OCI-LY1 (cell line): Measurements from ENCODE around the gene TRIM14.

Source experiments
- H2AFZ ChIP-seq: fragments of 200-600 bp; sonication (generic), shearing (Covaris generic); 2 replicates; pipeline ENCODE4 v1.6.0; 2014; ENCODE audit warnings: antibody characterized with exemption, mild to moderate bottlenecking, low read length
- H3F3A ChIP-seq: fragments of 200-600 bp; sonication (generic), shearing (Covaris generic); 2 replicates; pipeline ENCODE4 v1.6.0; 2014; ENCODE audit warnings: mild to moderate bottlenecking, antibody characterized with exemption, low read length, moderate library complexity; ENCODE audit not compliant: insufficient read depth
- H3K27ac ChIP-seq: fragments of 200-600 bp; sonication (generic); 2 replicates; pipeline ENCODE4 v1.5.1; 2014; ENCODE audit warnings: low read length, mixed run types, mild to moderate bottlenecking, low read depth; ENCODE audit not compliant: poor library complexity, severe bottlenecking
- H3K27me3 ChIP-seq: fragments of 200-600 bp; sonication (generic); 2 replicates; pipeline ENCODE4 v1.6.0; 2014; ENCODE audit warnings: antibody characterized with exemption, mild to moderate bottlenecking, low read length, moderate library complexity; ENCODE audit not compliant: insufficient read depth
- H3K36me3 ChIP-seq: fragments of 200-600 bp; sonication (generic); 2 replicates; pipeline ENCODE4 v1.6.1; 2014; ENCODE audit warnings: mild to moderate bottlenecking, antibody characterized with exemption, low read length, moderate library complexity, mixed read lengths; ENCODE audit not compliant: insufficient read depth
- H3K4me1 ChIP-seq: fragments of 200-600 bp; sonication (generic); 2 replicates; pipeline ENCODE4 v1.5.1; 2014; ENCODE audit warnings: mild to moderate bottlenecking, low read length, moderate library complexity; ENCODE audit not compliant: insufficient read depth, severe bottlenecking
- H3K4me2 ChIP-seq: fragments of 200-600 bp; sonication (generic), shearing (Covaris generic); 2 replicates; pipeline ENCODE4 v1.6.1; 2014; ENCODE audit warnings: low read length
- H3K4me3 ChIP-seq: fragments of 200-600 bp; sonication (generic); 2 replicates; pipeline ENCODE4 v1.5.1; 2014; ENCODE audit warnings: low read length, low read depth, mild to moderate bottlenecking, mixed read lengths; ENCODE audit not compliant: poor library complexity, severe bottlenecking
- H3K79me2 ChIP-seq: fragments of 200-600 bp; shearing (Covaris generic); 2 replicates; pipeline ENCODE4 v1.6.1; 2016; ENCODE audit warnings: mixed run types, low read length, mixed read lengths; ENCODE audit not compliant: insufficient read depth
- H3K9ac ChIP-seq: fragments of 200-600 bp; sonication (generic), shearing (Covaris generic); 2 replicates; pipeline ENCODE4 v1.6.1; 2014; ENCODE audit warnings: mild to moderate bottlenecking, low read length, mixed read lengths
- H3K9me2 ChIP-seq: fragments of 200-600 bp; sonication (generic), shearing (Covaris generic); 2 replicates; pipeline ENCODE4 v1.6.1; 2014; ENCODE audit warnings: low read depth, mild to moderate bottlenecking, low read length, mixed read lengths
- H3K9me3 ChIP-seq: fragments of 200-600 bp; shearing (Covaris generic); 2 replicates; pipeline ENCODE4 v1.6.1; 2014; ENCODE audit warnings: low read length, mixed read lengths
- H4K20me1 ChIP-seq: fragments of 200-600 bp; sonication (generic), shearing (Covaris generic); 2 replicates; pipeline ENCODE4 v1.6.0; 2016; ENCODE audit warnings: mild to moderate bottlenecking, low read length; ENCODE audit not compliant: insufficient read depth
- CTCF ChIP-seq: fragments of 200-600 bp; sonication (generic), shearing (Covaris generic); IDR thresholded peaks from 2 replicates; pipeline ENCODE4 v1.5.1; 2017; ENCODE audit warnings: mild to moderate bottlenecking, antibody characterized with exemption, low read length, moderate library complexity, mixed read lengths
- EZH2 ChIP-seq: fragments of 200-600 bp; sonication (generic), shearing (Covaris generic); IDR thresholded peaks from 2 replicates; pipeline ENCODE4 v1.8.0; 2017; ENCODE audit warnings: borderline replicate concordance, mixed run types, mild to moderate bottlenecking, antibody characterized with exemption, low read length, moderate library complexity, mixed read lengths

TRIM14 gene

GRCh38 chr9:98134702-98135557 is 15.9 kb upstream of the TRIM14 start:
- Histone ChIP-seq H3K36me3 (no peaks in the 10 kb centered on the region), H3K9me2 (no peaks in the 10 kb centered on the region), H3K27ac (no peak overlapping the region), H3K4me3 (no peak overlapping the region), H4K20me1 (no peaks in the 10 kb centered on the region), H3K27me3 (no peaks in the 10 kb centered on the region; the same call in 1 of the 2 replicates), H3K9ac (no peak overlapping the region), H3K4me2 (no peak overlapping the region), H3K79me2 (no peaks in the 10 kb centered on the region), H3K9me3 (no peaks in the 10 kb centered on the region), H3K4me1 (no peaks in the 10 kb centered on the region), H2AFZ (no peak overlapping the region), H3F3A (no peaks in the 10 kb centered on the region)
- TF ChIP-seq CTCF (no peak), EZH2 (no peak)

GRCh38 chr9:98132806-98133631 is 14.0 kb upstream of the TRIM14 start:
- Histone ChIP-seq H3K36me3 (no peaks in the 10 kb centered on the region), H3K4me1 (peaks cover 7% of the 10 kb centered on the region), H2AFZ (no peak overlapping the region), H3K4me2 (no peak overlapping the region), H3K9ac (no peak overlapping the region), H3K9me3 (no peaks in the 10 kb centered on the region), H3K4me3 (no peak overlapping the region), H3K27me3 (no peaks in the 10 kb centered on the region; the same call in 1 of the 2 replicates), H3K27ac (no peak overlapping the region), H3F3A (no peaks in the 10 kb centered on the region), H4K20me1 (no peaks in the 10 kb centered on the region), H3K79me2 (no peaks in the 10 kb centered on the region), H3K9me2 (no peaks in the 10 kb centered on the region)
- TF ChIP-seq EZH2 (no peak), CTCF (no peak)

GRCh38 chr9:98132158-98132557 is 13.1 kb upstream of the TRIM14 start:
- H3K36me3 ChIP-seq, result no peaks in the 10 kb centered on the region
- H3K4me2 ChIP-seq, result no peak overlapping the region
- TF ChIP-seq EZH2, result no peak
- TF ChIP-seq CTCF, result no peak

More at GRCh38 chr9:98132158-98132557, 13.1 kb upstream of the TRIM14 start:
- Histone ChIP-seq H3K27ac (no peak overlapping the region), H3F3A (no peaks in the 10 kb centered on the region), H4K20me1 (no peaks in the 10 kb centered on the region), H3K79me2 (no peaks in the 10 kb centered on the region), H2AFZ (no peak overlapping the region), H3K9ac (no peak overlapping the region), H3K9me2 (no peaks in the 10 kb centered on the region), H3K4me1 (peaks cover 7% of the 10 kb centered on the region), H3K9me3 (no peaks in the 10 kb centered on the region), H3K4me3 (no peak overlapping the region), H3K27me3 (no peaks in the 10 kb centered on the region)
